Small intestine (tissue), 7 donors: ENCODE data around the gene NRN1. TPM values are rescaled to one million over a fixed set of nuclear protein-coding genes. Genes with fewer than 3 reads are reported as not detected.

Source experiments
- DNase-seq, 2 donors: peaks; one replicate each; pipeline versions ENCODE4 v3.0.0 to v3.0.0-alpha.2; 2013
- FAIRE-seq: peaks from 2 replicates; lab custom pipeline; 2012; peaks lifted over from hg19 to GRCh38; lab: Jason Lieb, UNC
- H3K27ac ChIP-seq, 3 donors: one replicate each; pipeline ENCODE4 v1.5.1; 2013; ENCODE audit warnings: low read length in 2 of 3, mild to moderate bottlenecking in 2 of 3, control low read depth in 1 of 3, inconsistent platforms in 1 of 3, low read depth in 1 of 3, moderate library complexity in 1 of 3
- H3K27me3 ChIP-seq, 3 donors: one replicate each; pipeline ENCODE4 v1.6.1; 2013; ENCODE audit warnings: low read length in 3 of 3, inconsistent platforms in 1 of 3; ENCODE audit not compliant: control insufficient read depth in 3 of 3, insufficient read depth in 3 of 3
- H3K36me3 ChIP-seq, 3 donors: one replicate each; pipeline ENCODE4 v1.6.1; 2013; ENCODE audit warnings: low read length in 3 of 3, inconsistent platforms in 1 of 3, low read depth in 1 of 3, mild to moderate bottlenecking in 1 of 3, moderate library complexity in 1 of 3; ENCODE audit not compliant: control insufficient read depth in 3 of 3, insufficient read depth in 2 of 3
- H3K4me1 ChIP-seq, 3 donors: one replicate each; pipeline ENCODE4 v1.6.1; 2013; ENCODE audit warnings: low read length in 2 of 3, inconsistent platforms in 1 of 3, low read depth in 1 of 3, mild to moderate bottlenecking in 1 of 3, moderate library complexity in 1 of 3; ENCODE audit not compliant: control insufficient read depth in 3 of 3, insufficient read depth in 2 of 3
- H3K4me3 ChIP-seq, 3 donors: one replicate each; pipeline ENCODE4 v1.5.1; 2013; ENCODE audit warnings: low read length in 3 of 3, control low read depth in 1 of 3, inconsistent platforms in 1 of 3, low read depth in 1 of 3, mild to moderate bottlenecking in 1 of 3, moderate library complexity in 1 of 3
- H3K9me3 ChIP-seq, 2 donors: one replicate each; pipeline ENCODE4 v1.6.1; 2013; ENCODE audit warnings: low read depth in 1 of 2, low read length in 1 of 2; ENCODE audit not compliant: control insufficient read depth in 2 of 2, insufficient read depth in 1 of 2
- WGBS, 3 donors: extraction: QIAGEN DNeasy Blood & Tissue Kit; methylation state at CpG; one replicate each; pipeline ENCODE4 v1.1.7; 2013; 5-methylcytosine and 5-hydroxymethylcytosine counted together
- polyA plus RNA-seq, 4 donors: library from polyadenylated mRNA; stranded (reverse) in 3 of 4; unstranded in 1 of 4; fragments of 200-250 nt in 3 of 4; fragments of 120-200 nt in 1 of 4; gene quantifications; one replicate each; pipeline versions ENCODE4 v1.2.1 to v1.2.3, GENCODE V29; 2013
- donor health status: healthy with polysubstance abuse.
- donor health status: control.
- donor health status: control.
- donor health status: Bipolar disorder and iron deficiency.
- donor health status: healthy.

The NRN1 gene
- polyA plus RNA-seq, 4 donors = 2.0 to 13.2 (median 3.2) TPM; not detected in 1

DNA sequence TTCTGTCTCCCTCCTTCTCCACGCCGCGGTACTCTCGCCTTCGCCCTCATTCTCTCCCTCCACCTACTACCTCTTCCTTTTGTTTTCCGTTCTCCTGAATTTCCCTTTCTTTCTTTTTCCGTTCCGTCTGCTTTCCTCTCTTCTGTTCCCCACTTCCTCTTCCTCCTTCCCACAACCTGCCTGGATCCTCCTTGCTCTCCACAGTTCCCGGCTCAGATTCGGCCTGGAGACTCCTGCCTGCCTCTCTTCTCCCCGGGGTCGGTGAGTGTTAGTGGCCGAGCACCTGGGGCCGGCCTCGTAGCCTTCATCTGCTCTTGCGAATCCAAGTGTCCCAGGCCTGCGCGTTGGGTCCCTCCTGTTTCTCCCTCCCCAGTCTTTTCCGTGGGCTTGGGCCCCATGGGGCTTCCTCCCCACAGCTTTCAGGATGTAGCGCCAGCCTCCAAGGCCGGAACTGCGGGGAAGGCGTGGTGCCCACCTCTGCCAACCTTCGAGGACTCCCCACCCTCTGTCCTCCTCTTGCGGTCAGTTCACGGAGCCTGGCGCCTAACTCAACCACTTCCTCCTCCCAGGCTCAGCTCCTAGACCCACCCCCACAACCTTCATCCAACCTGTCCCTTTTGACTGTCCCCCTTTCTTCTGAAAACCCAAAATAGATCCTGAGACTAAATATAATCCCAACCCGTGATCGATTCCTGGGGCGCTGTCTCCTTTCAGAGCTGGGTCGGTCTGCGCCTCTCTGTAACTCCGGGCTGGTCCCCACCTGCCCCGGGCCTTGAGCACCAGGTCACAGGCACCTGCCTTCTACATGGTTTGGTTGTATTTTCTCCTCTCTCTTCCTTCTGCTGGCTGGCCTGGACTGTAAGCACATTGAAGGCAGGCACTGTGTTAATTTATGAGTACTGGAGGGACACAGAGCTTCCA is 6.8 kb downstream of the NRN1 start:
- Histone ChIP-seq H3K27me3 (peaks cover 38 to 99% (median 81%) of the 10 kb centered on the region in 3 donors), H3K27ac (no peak overlapping the region), H3K4me3 (no peak overlapping the region), H3K4me1 (peaks cover 5 to 33% (median 7%) of the 10 kb centered on the region in 3 donors), H3K9me3 (peaks cover 2 to 11% of the 10 kb centered on the region in 2 donors), H3K36me3 (no peaks in the 10 kb centered on the region)
- no peak for FAIRE-seq
- DNase-seq = peak in 1 of 2 donors; percentile 27
- 17 to 24% (median 21%) methylated on average over 34 of the region's 34 CpGs for WGBS, 3 donors

- Histone ChIP-seq H3K4me1 (peaks cover 5 to 33% (median 7%) of the 10 kb centered on the region in 3 donors), H3K27me3 (peaks cover 35 to 99% (median 79%) of the 10 kb centered on the region in 3 donors), H3K4me3 (peak overlapping the region in 1 of 3 donors; percentile 10), H3K27ac (no peak overlapping the region), H3K9me3 (peaks cover 2 to 12% of the 10 kb centered on the region in 2 donors), H3K36me3 (no peaks in the 10 kb centered on the region)
- WGBS, 3 donors = 1 to 8% (median 6%) methylated on average over 56 to 60 of the region's 60 CpGs
- DNase-seq = peak in 1 of 2 donors; percentile 43
- FAIRE-seq = no peak
These were observed 7.7 kb downstream of the NRN1 start for GRCh38 chr6:5998711-5999687.

GRCh38 chr6:5998236-5998635 is 8.5 kb downstream of the NRN1 start:
- Histone ChIP-seq H3K27ac (no peak overlapping the region), H3K36me3 (no peaks in the 10 kb centered on the region), H3K27me3 (peaks cover 34 to 99% (median 75%) of the 10 kb centered on the region in 3 donors), H3K9me3 (peaks cover 2 to 12% of the 10 kb centered on the region in 2 donors), H3K4me3 (no peak overlapping the region), H3K4me1 (peaks cover 5 to 28% (median 7%) of the 10 kb centered on the region in 3 donors)
- WGBS, 3 donors = 21 to 28% (median 27%) methylated on average over 9 of the region's 9 CpGs
- DNase-seq (peak in 1 of 2 donors; percentile 21), FAIRE-seq (no peak)

GRCh38 chr6:5997420-5997987 is 9.2 kb downstream of the NRN1 start:
- Histone ChIP-seq H3K36me3 (no peaks in the 10 kb centered on the region), H3K27me3 (peaks cover 29 to 99% (median 73%) of the 10 kb centered on the region in 3 donors), H3K4me3 (peak overlapping the region in 1 of 3 donors; percentile 77), H3K4me1 (peaks cover 5 to 27% (median 7%) of the 10 kb centered on the region in 3 donors), H3K9me3 (peaks cover 2 to 12% of the 10 kb centered on the region in 2 donors), H3K27ac (peak overlapping the region in 1 of 3 donors; percentile 22)
- FAIRE-seq (no peak), DNase-seq (peak in 1 of 2 donors; percentile 48)
- WGBS, 3 donors = 3 to 8% (median 5%) methylated on average over 22 of the region's 22 CpGs

DNA sequence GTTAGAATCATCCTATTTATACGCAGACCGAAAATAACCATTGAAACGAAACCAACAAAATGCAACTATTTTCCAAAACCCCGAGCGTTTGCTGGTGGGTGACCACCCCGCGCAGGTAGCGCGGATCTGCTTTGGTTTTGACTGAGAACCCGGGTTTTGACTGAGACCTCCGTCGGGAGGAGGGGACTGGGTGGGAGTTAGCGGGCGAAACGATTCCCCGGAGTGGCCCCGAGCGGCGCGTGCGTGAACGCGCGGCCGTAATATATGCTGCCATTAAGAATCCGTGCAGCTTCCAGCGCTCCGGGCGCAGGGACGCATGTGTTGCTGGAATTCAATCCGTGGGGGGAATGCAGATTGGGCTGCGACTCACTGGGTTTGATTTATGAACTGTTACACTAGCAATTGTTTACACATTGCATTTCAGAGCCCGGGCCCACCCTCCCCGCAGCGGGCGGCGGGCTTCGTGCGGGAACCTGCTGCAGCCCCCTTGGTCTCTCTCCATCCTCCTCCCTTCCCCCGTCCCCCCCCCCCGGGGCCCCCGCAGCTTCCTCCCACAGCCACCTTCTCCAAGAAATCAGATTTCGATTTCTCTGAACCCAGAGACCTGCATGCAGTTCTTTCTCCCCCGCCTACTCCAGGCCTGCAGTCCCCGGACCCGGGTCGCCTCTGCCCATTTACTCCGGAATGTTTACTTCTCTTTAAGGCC is 9.9 kb downstream of the NRN1 start:
- Histone ChIP-seq H3K4me1 (peaks cover 5 to 23% (median 7%) of the 10 kb centered on the region in 3 donors), H3K4me3 (peak overlapping the region; percentile 27 to 77 (median 42)), H3K9me3 (peaks cover 0 to 12% of the 10 kb centered on the region in 2 donors), H3K27me3 (peaks cover 23 to 99% (median 68%) of the 10 kb centered on the region in 3 donors), H3K36me3 (no peaks in the 10 kb centered on the region), H3K27ac (peak overlapping the region in 1 of 3 donors; percentile 22)
- DNase-seq (peak in 1 of 2 donors; percentile 61), FAIRE-seq (no peak)
- WGBS, 3 donors = 1 to 2% (median 1%) methylated on average over 41 to 48 of the region's 48 CpGs

- FAIRE-seq = no peak
These were observed 10.6 kb downstream of the NRN1 start for GRCh38 chr6:5995949-5996713.

DNA sequence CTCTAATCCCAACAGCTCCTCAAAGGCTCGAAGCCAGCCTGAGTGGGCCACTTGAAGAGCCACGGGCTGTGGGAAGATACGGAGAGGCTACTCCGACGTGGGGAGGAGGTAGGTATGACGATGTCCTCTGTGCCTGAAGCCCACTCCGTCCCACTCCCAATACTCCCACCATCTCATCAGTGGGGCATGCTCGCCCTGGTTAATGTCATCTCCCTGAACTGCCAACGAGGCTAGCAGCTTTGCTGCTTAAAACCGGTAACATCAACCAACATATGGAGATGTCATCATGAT is 11.1 kb downstream of the NRN1 start:
- peaks cover 17 to 94% (median 58%) of the 10 kb centered on the region in 3 donors for H3K27me3 ChIP-seq
- 14 to 21% (median 17%) methylated on average over 10 of the region's 10 CpGs for WGBS, 3 donors
- no peak overlapping the region for H3K4me3 ChIP-seq
- no peaks in the 10 kb centered on the region for H3K36me3 ChIP-seq
- H3K9me3 ChIP-seq = peaks cover 0 to 12% of the 10 kb centered on the region in 2 donors
- no peak overlapping the region for H3K27ac ChIP-seq
- H3K4me1 ChIP-seq = peaks cover 5 to 23% (median 7%) of the 10 kb centered on the region in 3 donors
- no peak for DNase-seq
- FAIRE-seq = no peak

More at GRCh38 chr6:5995949-5996713, 10.6 kb downstream of the NRN1 start:
- H3K9me3 ChIP-seq = peaks cover 0 to 12% of the 10 kb centered on the region in 2 donors
- H3K4me1 ChIP-seq = peaks cover 5 to 23% (median 7%) of the 10 kb centered on the region in 3 donors
- H3K36me3 ChIP-seq = no peaks in the 10 kb centered on the region
- 3 to 4% (median 3%) methylated on average over 39 to 41 of the region's 41 CpGs for WGBS, 3 donors
- H3K27me3 ChIP-seq = peaks cover 18 to 95% (median 61%) of the 10 kb centered on the region in 3 donors
- peak overlapping the region; percentile 27 to 77 (median 42) for H3K4me3 ChIP-seq
- peak overlapping the region in 1 of 3 donors; percentile 39 for H3K27ac ChIP-seq
- DNase-seq = peak in 1 of 2 donors; percentile 55
